Endodermal cell (in vitro differentiated cells): ENCODE data around the gene SIGLEC10. TPM values are rescaled to one million over a fixed set of nuclear protein-coding genes. Genes with fewer than 3 reads are reported as not detected.
"Not testable (repeated sequence)": the region's sequence is repeated elsewhere in the genome, so short reads cannot be mapped to it uniquely, and the experiment has no call there.

Experiments
- DNase-seq: peaks from one replicate; pipeline ENCODE4 v3.0.0-alpha.2; 2017
- H3K27ac ChIP-seq: 2 replicates; pipeline ENCODE4 v1.5.1; 2013; ENCODE audit warnings: mild to moderate bottlenecking, low read depth, low read length, moderate library complexity
- H3K27me3 ChIP-seq: 2 replicates; pipeline ENCODE4 v1.6.1; 2013; ENCODE audit warnings: mild to moderate bottlenecking, low read length, moderate library complexity; ENCODE audit not compliant: insufficient read depth, control insufficient read depth, poor library complexity, severe bottlenecking
- H3K36me3 ChIP-seq: 2 replicates; pipeline ENCODE4 v1.7.0; 2013; ENCODE audit warnings: mild to moderate bottlenecking, low read length, moderate library complexity; ENCODE audit not compliant: control insufficient read depth, insufficient read depth
- H3K4me1 ChIP-seq: one replicate; pipeline ENCODE4 v1.7.0; 2013; ENCODE audit warnings: low read length; ENCODE audit not compliant: control insufficient read depth, insufficient read depth
- H3K4me3 ChIP-seq: 2 replicates; pipeline ENCODE4 v1.5.1; 2013; ENCODE audit warnings: mild to moderate bottlenecking, low read length, moderate library complexity
- H3K9ac ChIP-seq: 2 replicates; pipeline ENCODE4 v1.6.1; 2013; ENCODE audit warnings: mild to moderate bottlenecking, low read length, moderate library complexity; ENCODE audit not compliant: poor library complexity, severe bottlenecking; ENCODE audit errors: extremely low read depth
- H3K9me3 ChIP-seq: 2 replicates; pipeline ENCODE4 v1.6.1; 2013; ENCODE audit warnings: mild to moderate bottlenecking, low read length, moderate library complexity; ENCODE audit not compliant: control insufficient read depth
- H3K27ac Mint-ChIP-seq: 2 replicates; pipeline ENCODE4 v1.8.0; 2020; ENCODE audit warnings: mixed read lengths
- H3K27me3 Mint-ChIP-seq: 2 replicates; pipeline ENCODE4 v1.8.0; 2021; ENCODE audit warnings: mild to moderate bottlenecking, mixed read lengths; ENCODE audit not compliant: insufficient read depth
- H3K36me3 Mint-ChIP-seq: 2 replicates; pipeline ENCODE4 v1.8.0; 2020; ENCODE audit warnings: low read depth, mixed read lengths
- H3K4me1 Mint-ChIP-seq: 2 replicates; pipeline ENCODE4 v1.8.0; 2020; ENCODE audit warnings: mixed read lengths
- H3K4me3 Mint-ChIP-seq: 2 replicates; pipeline ENCODE4 v1.8.0; 2020; ENCODE audit warnings: mild to moderate bottlenecking, moderate library complexity, mixed read lengths
- H3K9me3 Mint-ChIP-seq: 2 replicates; pipeline ENCODE4 v1.8.0; 2020; ENCODE audit warnings: mild to moderate bottlenecking, mixed read lengths
- WGBS, 2 experiments: methylation state at CpG; one replicate each; pipeline versions ENCODE4 v1.1.5 to v1.1.7; 2013; ENCODE audit warnings: missing lambda C conversion rate in 2 of 2, mixed read lengths in 1 of 2; ENCODE audit not compliant: insufficient coverage in 1 of 2, insufficient read length in 1 of 2; 5-methylcytosine and 5-hydroxymethylcytosine counted together
- total RNA-seq, 2 donors: library from RNA; stranded (reverse); fragmentation: NEBNext Ultra II Directional in 1 of 2; extraction: Animal tissue kit (Norgen Biotek cat#: 25700) in 1 of 2; gene quantifications; 2 replicates in 1 of 2; 3 replicates in 1 of 2; pipeline ENCODE4 v1.2.1, GENCODE V29; 2021
- TF ChIP-seq, protein P1 (sequence below): fragments of 200-600 bp; sonication (generic); conservative IDR thresholded peaks from 2 replicates; pipeline ENCODE4 v1.5.0; 2021; ENCODE audit warnings: antibody characterized with exemption, mild to moderate bottlenecking

The SIGLEC10 gene
- total RNA-seq, 2 donors from 2014 or later, result not detected

DNA sequence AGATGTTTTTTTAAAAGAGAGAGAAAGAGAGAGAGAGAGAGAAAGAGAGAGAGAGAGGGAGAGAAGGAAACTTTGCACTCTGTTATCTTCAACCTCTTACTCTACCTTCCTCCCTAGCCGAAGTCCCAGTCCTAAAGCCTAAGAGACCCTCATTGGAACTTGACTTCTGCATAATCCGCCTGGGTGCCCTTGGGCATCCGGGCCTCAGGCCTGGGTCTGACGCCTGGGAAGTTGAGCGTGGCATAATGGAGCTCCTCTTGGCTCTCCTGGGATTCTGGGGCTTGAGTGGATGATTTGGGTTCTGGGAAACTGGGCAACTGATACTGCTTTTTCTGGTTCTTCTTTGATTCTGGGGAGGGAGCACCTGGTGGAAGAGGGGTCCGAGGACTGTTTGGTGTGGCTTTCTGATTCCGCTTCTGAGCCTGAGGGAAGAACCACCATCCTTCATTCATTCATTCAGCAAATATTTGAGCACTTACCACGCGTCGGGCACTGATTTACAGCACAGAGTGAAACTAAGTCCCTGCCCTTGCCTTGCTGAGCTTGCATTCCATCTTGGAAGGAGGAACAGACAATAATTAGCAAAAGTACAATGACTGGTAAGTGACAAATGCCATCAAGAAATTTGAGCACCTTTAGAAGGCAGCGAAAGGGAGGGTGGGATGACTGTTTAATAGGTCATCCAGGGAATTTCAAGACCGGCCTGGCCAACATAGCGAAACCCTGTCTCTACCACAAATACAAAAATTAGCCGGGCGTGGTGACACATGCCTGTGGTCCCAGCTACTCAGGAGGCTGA, 6.3 kb downstream of the SIGLEC10 start:
- WGBS, 2 experiments, result 94 to 96% methylated on average over 11 to 15 of the region's 15 CpGs
- Mint-ChIP-seq H3K36me3 (peaks cover 3% of the 10 kb centered on the region), H3K4me3 (no peak overlapping the region), H3K4me1 (peaks cover 4% of the 10 kb centered on the region), H3K9me3 (peaks cover 4% of the 10 kb centered on the region), H3K27ac (no peak overlapping the region), H3K27me3 (no peaks in the 10 kb centered on the region)
- no peaks in the 10 kb centered on the region for H3K27me3 ChIP-seq
- no peaks in the 10 kb centered on the region for H3K9me3 ChIP-seq
- no peak overlapping the region for H3K4me3 ChIP-seq
- DNase-seq, result no peak
- H3K4me1 ChIP-seq, result no peaks in the 10 kb centered on the region
- TF ChIP-seq, protein P1, sequence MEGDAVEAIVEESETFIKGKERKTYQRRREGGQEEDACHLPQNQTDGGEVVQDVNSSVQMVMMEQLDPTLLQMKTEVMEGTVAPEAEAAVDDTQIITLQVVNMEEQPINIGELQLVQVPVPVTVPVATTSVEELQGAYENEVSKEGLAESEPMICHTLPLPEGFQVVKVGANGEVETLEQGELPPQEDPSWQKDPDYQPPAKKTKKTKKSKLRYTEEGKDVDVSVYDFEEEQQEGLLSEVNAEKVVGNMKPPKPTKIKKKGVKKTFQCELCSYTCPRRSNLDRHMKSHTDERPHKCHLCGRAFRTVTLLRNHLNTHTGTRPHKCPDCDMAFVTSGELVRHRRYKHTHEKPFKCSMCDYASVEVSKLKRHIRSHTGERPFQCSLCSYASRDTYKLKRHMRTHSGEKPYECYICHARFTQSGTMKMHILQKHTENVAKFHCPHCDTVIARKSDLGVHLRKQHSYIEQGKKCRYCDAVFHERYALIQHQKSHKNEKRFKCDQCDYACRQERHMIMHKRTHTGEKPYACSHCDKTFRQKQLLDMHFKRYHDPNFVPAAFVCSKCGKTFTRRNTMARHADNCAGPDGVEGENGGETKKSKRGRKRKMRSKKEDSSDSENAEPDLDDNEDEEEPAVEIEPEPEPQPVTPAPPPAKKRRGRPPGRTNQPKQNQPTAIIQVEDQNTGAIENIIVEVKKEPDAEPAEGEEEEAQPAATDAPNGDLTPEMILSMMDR, result no peak
- no peak overlapping the region for H3K9ac ChIP-seq
- H3K36me3 ChIP-seq, result no peaks in the 10 kb centered on the region
- H3K27ac ChIP-seq, result no peak overlapping the region

DNA sequence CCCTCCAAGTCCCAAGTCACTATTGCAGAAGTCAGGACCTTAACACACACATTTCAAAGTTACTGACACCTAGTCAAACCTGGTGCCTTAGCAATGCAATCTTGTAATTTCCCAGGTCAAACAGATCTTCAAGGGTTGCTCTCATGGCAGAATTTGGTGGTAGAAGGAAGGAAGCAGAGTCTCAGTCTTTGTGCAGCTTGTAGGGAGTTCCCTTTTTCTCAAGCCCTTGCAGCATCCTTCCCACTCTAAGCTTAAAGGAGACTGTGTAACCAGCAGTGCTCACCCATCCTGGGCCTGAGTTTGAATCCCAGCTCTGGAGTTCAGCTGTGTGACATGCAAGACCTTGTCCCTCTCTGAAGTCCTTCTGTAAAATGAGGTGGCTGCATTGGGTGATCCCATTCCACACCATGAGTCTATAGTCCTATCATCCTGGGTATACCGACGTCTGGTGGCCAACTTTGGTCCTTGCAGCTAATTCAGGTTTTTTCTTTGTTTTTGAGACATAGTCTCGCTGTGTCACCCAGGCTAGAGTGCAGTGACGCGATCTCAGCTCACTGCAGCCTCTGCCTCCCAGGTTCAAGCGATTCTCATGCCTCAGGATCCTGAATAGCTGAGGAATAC, 9.8 kb downstream of the SIGLEC10 start:
- Mint-ChIP-seq H3K9me3 (peaks cover 30% of the 10 kb centered on the region), H3K4me3 (no peak overlapping the region), H3K27me3 (no peaks in the 10 kb centered on the region), H3K27ac (peak overlapping the region; percentile 62), H3K36me3 (peaks cover 19% of the 10 kb centered on the region), H3K4me1 (no peaks in the 10 kb centered on the region)
- Histone ChIP-seq H3K4me1 (no peaks in the 10 kb centered on the region), H3K9ac (no peak overlapping the region), H3K4me3 (no peak overlapping the region), H3K27ac (no peak overlapping the region), H3K36me3 (no peaks in the 10 kb centered on the region), H3K27me3 (no peaks in the 10 kb centered on the region), H3K9me3 (peaks cover 11% of the 10 kb centered on the region)
- WGBS, 2 experiments, result 57 to 75% methylated on average over 6 of the region's 6 CpGs
- peak; percentile 83 for DNase-seq
- TF ChIP-seq, protein P1, result peak; percentile 75

DNA sequence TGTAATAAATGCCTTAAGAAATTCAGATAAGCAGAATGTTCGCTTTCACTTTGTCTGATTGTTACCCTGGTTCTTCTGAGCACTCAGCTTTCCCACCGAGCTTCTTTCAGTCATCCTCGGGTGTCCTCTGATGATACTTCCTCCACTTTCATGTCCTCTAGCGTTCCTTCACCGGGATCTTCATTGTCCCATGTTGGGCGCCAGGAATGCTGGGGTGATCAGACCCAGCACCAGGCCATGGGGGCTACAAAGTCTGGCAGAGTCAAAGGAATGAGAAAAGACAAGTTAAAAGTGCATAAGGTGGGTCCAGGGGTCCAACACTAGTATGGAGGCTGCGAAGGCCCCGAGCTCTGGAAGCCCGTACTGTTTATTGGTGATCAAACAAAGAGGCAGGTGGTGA, 15.3 kb downstream of the SIGLEC10 start:
- no peaks in the 10 kb centered on the region for H3K36me3 ChIP-seq
- H3K27me3 ChIP-seq, result no peaks in the 10 kb centered on the region
- Mint-ChIP-seq H3K9me3 (peaks cover 53% of the 10 kb centered on the region), H3K27me3 (no peaks in the 10 kb centered on the region), H3K36me3 (peaks cover 30% of the 10 kb centered on the region), H3K27ac (no peak overlapping the region), H3K4me3 (no peak overlapping the region), H3K4me1 (no peaks in the 10 kb centered on the region)
- no peak overlapping the region for H3K27ac ChIP-seq
- TF ChIP-seq, protein P1, result no peak
- H3K9me3 ChIP-seq, result peaks cover 27% of the 10 kb centered on the region
- H3K4me1 ChIP-seq, result no peaks in the 10 kb centered on the region
- peak overlapping the region; percentile 23 for H3K4me3 ChIP-seq
- no peak for DNase-seq
- WGBS, 2 experiments, result 88 to 91% methylated on average over 6 to 9 of the region's 9 CpGs
- no peak overlapping the region for H3K9ac ChIP-seq

DNA sequence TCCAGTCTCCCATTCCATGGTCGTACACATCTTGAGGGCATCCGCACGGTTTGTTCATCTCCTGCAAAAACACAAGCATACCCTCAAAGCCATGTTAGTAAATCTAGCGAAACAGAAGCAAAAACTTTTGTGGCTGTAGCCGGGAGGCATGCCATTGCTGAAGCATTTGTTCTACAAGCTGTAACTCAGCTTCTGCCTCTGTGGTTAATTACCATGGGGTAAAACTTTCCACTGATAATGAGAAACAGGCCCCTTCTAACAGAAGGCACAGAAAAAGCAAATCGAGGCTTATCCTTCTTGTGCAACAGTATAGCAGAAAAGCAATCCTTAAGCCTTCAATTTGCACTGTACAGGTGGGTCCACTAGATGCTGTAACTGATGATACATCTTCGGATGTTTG, 17.5 kb downstream of the SIGLEC10 start:
- not testable (repeated sequence) for H3K27me3 Mint-ChIP-seq, H3K9ac ChIP-seq, H3K36me3 ChIP-seq, H3K4me3 ChIP-seq, H3K27me3 ChIP-seq, H3K27ac ChIP-seq, H3K4me3 Mint-ChIP-seq, H3K4me1 ChIP-seq, H3K27ac Mint-ChIP-seq, DNase-seq, H3K4me1 Mint-ChIP-seq
- WGBS, 2 experiments, result 90 to 94% methylated on average over 4 to 7 of the region's 7 CpGs
- Mint-ChIP-seq H3K36me3 (peaks cover 26% of the 10 kb centered on the region), H3K9me3 (peaks cover 45% of the 10 kb centered on the region)
- H3K9me3 ChIP-seq, result peaks cover 27% of the 10 kb centered on the region
